ENCODE measurements around the gene GCAT.
"Not testable (repeated sequence)": the region's sequence is repeated elsewhere in the genome, so short reads cannot be mapped to it uniquely, and the experiment has no call there.

The GCAT gene

DNA sequence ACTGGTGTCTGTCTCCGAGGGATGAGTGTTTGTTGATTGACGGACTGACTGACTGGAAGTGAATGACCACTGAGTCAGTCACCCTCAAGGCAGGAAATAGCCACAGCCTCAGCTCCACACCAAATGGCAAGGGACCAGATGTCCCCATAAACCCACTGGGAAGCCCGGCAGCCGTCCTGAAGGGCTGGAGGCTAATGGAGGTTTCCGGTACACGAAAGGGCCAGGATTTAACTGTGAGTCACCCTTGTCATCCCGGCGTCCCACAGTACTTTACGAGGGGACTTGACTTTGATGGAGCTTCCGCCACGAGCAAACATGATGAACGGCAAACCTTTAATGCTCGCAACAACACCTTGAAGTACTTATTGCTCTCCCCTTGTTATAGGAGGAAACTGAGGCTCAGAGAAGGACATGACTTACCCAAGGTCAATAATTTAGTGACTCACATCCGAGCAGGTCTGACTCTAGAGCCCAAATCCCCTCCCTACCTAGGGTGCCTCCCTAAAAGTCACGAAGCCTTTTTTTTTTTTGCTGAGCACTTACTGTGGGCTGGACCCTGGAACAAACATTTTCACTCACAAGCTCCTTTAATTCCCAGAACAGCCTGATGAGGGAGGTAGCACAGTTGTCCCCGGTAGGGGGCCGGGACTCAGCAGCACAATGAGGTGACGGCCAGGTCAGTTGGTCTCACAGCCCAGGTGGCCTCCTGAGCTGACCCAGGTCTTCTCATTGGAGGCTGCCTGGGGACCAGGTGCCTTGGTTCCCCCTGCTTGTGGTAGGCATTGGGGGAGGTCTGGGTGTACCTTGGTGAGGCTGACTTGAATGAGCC lies 25.2 kb upstream of the GCAT start:
- DNase-seq (ENCODE audit: low spot score), result no peak

- no peak for DNase-seq (ENCODE audit: low spot score)
Observed at GRCh38 chr22:37784829-37785495, 22.8 kb upstream of the GCAT start.

- no peak for DNase-seq (ENCODE audit: low spot score)
Observed at GRCh38 chr22:37790234-37790633, 17.5 kb upstream of the GCAT start.

- no peak for DNase-seq (ENCODE audit: low spot score)
Observed at GRCh38 chr22:37792494-37792893, 15.2 kb upstream of the GCAT start.

DNA sequence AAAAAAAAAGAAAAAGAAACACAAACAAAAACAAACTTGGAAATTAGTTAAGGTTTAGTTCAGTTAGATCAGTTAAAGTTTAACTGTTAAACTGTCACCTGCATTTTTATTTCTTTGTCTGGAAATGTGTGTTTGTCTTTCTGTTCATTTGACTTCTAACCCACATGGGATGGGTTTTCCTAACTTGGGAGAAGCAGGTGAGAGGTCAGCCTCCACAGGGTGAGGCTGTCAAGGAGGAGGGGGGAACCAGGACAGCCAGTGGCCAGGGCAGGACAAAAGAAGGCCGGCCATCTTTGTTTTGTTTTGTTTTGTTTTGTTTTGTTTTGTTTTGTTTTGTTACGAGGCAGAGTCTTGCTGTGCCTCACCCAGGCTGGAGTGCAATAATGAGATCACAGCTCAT lies 13.4 kb upstream of the GCAT start:
- DNase-seq (ENCODE audit: low spot score), result no peak

GRCh38 chr22:37796079-37796478 lies 11.7 kb upstream of the GCAT start:
- no peak for DNase-seq (ENCODE audit: low spot score)

DNA sequence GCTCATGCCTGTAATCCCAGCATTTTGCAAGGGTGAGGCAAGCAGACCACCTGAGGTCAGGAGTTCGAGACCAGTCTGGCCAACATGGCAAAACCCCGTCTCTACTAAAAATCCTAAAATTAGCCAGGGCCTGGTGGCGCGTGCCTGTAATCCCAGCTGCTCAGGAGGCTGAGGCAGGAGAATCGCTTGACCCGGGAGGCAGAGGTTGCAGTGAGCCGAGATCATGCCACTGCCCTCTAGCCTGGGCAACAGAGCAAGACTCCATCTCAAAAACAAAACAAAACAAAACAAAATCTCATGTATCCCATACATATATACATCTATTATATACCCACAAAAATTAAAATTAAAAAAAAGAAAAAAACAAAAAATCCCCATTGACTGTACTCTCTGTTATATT lies 10.5 kb upstream of the GCAT start:
- not testable (repeated sequence) for DNase-seq (ENCODE audit: low spot score)

DNA sequence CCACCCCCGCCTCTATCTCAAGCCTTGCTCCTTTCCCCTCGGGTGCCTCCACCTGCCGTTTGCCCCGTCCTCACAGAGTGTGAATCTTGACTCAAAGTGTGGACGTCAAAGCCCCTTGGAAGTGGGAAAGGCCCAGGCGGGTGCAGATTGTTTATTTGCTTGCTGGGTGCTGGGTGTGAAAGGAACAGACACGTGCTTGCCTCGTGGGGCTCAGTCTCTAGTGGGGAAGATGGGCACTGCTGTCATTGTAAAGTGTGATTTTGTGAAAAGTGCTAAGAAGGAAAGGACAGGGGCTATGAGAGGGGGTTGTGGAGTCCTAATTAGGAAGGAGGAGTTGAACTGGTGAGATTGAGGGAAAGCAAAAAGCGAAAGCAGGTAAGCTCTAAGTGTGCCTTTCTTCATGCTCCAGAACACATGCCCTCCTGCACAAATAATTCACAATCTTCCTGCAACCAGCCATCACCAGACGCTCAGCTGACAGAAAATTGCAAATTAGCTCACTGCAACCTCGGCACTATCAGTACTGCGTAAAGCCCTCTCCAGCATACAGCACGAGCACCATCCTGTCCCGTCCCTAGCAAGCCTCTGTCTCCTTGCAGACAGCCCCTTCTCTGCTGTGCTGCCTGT lies 9.7 kb upstream of the GCAT start:
- DNase-seq (ENCODE audit: low spot score), result no peak

DNA sequence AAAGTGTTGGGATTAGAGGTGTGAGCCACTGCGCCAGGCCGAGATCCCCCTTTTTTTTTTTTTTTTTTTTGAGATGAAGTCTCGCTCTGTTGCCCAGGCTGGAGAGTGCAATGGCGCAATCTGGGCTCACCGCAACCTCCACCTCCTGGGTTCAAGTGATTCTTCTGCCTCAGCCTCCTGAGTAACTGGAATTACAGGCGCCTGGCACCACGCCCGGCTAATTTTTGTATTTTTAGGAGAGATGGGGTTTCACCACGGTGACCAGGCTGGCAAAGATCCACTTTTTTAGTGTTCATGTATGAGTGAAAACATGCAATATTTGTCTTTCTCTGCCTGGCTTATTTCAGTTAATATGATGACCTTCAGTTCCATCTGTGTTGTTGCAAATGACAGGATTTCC lies 7.8 kb upstream of the GCAT start:
- not testable (repeated sequence) for DNase-seq (ENCODE audit: low spot score)

GRCh38 chr22:37801946-37802309 lies 5.8 kb upstream of the GCAT start:
- DNase-seq (ENCODE audit: low spot score), result no peak

DNA sequence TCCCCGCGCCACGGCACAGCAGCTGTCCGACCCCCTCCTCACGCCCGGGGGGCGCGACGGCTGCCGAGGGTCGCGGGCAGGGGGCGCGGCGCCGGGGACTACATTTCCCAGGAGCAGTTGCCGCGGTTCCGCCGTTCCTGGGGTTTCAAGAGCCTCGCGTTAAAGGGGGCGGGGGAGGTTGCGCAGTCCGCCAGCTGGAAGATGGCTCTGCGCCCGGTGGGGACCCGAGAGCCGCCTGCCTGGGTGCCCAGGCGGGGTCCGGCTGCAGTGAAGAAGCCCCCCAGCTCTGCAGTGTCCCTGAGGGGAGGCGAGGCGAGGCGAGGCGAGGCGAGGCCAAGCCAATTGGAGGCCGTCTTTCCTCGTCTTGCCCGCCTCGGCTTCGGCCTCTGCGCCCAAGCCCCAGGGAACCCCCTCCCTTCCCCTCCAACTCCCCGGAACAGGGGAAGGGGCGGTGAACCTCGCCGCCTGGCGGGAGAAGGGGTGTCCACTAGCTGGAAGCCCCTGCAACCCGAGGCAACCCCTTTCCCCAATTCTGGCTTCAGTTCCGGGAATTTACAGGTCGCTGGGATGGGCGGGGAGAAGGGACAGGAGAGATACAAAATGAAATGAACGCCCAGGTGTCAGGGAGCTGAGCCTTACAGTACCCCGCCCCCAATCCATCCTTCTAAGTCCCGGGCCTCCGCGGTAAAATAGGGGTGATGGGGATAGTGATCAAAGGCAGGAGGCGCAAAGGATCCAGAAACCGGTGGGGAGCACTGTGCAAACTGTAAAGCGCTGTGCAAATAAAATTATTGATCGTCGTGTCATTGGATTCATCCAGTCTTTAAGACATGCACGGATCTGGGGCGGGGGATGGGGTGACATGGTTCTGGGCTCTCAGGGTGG lies 5.2 kb upstream of the GCAT start:
- DNase-seq (ENCODE audit: low spot score), result peak; percentile 88

DNA sequence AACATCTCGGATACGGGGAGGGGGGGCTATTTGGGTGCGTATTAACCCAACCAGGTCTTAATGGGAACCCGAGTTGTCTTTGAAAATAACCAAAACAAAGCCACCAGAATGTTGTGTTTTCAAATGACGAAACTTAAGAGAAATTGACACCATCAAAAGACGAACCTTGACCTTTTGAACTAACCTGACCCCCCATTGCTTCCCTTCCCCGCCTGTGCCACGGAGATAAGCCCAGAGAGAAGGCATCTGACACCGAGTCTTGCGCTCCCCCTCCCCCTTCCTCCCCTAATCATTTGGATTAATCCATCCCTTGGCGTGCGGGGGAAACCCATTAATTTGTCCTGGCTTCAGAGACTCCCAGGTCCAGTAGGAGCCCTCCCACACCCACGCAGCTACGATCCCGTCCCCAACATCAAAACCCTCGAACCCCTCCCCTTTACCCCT lies 4.5 kb upstream of the GCAT start:
- DNase-seq (ENCODE audit: low spot score), result no peak

- DNase-seq (ENCODE audit: low spot score), result no peak
Observed at GRCh38 chr22:37803639-37804351, 3.9 kb upstream of the GCAT start.

- no peak for DNase-seq (ENCODE audit: low spot score)
Observed at GRCh38 chr22:37804352-37804880, 3.3 kb upstream of the GCAT start.

DNA sequence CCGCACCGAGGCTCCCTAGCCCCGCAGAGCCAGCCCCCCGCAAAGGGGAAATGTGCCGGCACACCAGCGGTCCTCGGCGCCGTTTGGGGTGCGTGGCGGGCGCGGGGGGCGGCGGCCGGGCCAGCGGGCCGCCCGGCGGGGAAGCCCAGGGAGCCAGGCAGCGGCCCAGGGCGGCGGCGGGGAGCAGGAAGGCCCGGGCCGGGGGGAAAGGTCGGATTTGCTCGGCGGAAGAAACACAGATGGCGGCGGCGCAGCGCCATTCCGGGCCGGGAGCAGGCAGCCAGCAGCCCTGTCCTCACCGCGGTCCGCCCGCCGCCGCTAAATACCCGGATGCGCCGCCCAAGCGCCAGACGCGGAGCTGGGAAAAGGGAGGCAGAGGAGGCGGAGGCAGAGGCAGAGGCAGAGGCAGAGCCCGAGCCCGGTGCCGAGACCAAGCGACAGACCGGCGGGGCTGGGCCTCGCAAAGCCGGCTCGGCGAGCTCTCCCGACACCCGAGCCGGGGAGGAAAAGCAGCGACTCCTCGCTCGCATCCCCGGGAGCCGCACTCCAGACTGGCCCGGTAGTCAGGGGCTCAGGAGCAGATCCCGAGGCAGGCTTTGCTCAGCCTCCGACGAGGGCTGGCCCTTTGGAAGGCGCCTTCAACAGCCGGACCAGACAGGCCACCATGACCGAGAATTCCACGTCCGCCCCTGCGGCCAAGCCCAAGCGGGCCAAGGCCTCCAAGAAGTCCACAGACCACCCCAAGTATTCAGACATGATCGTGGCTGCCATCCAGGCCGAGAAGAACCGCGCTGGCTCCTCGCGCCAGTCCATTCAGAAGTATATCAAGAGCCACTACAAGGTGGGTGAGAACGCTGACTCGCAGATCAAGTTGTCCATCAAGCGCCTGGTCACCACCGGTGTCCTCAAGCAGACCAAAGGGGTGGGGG lies 2.6 kb upstream of the GCAT start:
- DNase-seq (ENCODE audit: low spot score), result peak; percentile 61

DNA sequence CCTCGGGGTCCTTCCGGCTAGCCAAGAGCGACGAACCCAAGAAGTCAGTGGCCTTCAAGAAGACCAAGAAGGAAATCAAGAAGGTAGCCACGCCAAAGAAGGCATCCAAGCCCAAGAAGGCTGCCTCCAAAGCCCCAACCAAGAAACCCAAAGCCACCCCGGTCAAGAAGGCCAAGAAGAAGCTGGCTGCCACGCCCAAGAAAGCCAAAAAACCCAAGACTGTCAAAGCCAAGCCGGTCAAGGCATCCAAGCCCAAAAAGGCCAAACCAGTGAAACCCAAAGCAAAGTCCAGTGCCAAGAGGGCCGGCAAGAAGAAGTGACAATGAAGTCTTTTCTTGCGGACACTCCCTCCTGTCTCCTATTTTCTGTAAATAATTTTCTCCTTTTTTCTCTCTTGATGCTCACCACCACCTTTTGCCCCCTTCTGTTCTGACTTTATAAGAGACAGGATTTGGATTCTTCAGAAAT lies 1.9 kb upstream of the GCAT start:
- no peak for DNase-seq (ENCODE audit: low spot score)

- DNase-seq (ENCODE audit: low spot score), result no peak
Observed at GRCh38 chr22:37806409-37807333, 1.1 kb upstream of the GCAT start.

DNA sequence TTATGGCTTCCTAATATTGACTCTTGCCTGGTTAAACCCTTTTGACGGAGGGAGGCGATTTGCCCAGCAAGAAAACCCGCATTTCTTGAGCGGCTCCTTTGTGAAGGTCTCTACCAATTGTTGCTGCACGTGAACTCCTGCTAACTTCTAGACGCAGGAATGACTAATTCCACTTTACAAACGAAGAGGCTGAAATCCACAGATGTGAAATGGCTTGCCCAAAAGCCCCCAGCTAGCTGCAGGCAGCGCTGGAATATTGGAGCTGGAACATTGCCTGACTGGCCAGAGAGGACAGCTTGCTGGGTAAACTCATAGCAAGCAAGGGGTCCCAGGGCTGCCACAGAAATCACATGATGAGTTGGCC lies 542 bp downstream of the GCAT start:
- DNase-seq (ENCODE audit: low spot score), result no peak
